Measurements from ENCODE around the gene RFPL4A.
"Not testable (repeated sequence)": the region's sequence is repeated elsewhere in the genome, so short reads cannot be mapped to it uniquely, and the experiment has no call there.

GRCh38 chr19:55717879-55718711 lies 40.8 kb upstream of the RFPL4A start:
- not testable (repeated sequence) for TF ChIP-seq TAF1 (IDR thresholded peaks at IDR 0.05; ENCODE audit: low read depth, low read length); EZH2 (IDR thresholded peaks at IDR 0.05; ENCODE audit: low read depth, low read length, severe bottlenecking)

Measured in H1 (cell line).